ENCODE results near the gene ANTXR1.
"Not testable (repeated sequence)": the region's sequence is repeated elsewhere in the genome, so short reads cannot be mapped to it uniquely, and the experiment has no call there.

Gene ANTXR1

GRCh38 chr2:69255760-69256159, 242.8 kb downstream of the ANTXR1 start:
- Histone ChIP-seq H3K9ac (ENCODE audit: low read depth, low read length) (peak overlapping the region; percentile 36), H3K4me2 (ENCODE audit: low read length) (no peak overlapping the region), H3K4me3 (ENCODE audit: low read length) (no peak overlapping the region), H3K27me3 (ENCODE audit: control insufficient read depth, insufficient read depth, low read length) (no peaks in the 10 kb centered on the region), H3K9me3 (replicated peaks; ENCODE audit: low read length) (peaks cover 11% of the 10 kb centered on the region), H3K4me1 (ENCODE audit: control insufficient read depth, insufficient read depth, low read length) (peaks cover 52% of the 10 kb centered on the region), H3K36me3 (ENCODE audit: insufficient read depth, low read length) (peaks cover 3% of the 10 kb centered on the region)

- H3K9ac ChIP-seq (ENCODE audit: low read depth, low read length) = not testable (repeated sequence)
- H3K9me3 ChIP-seq (replicated peaks; ENCODE audit: low read length) = peaks cover 11% of the 10 kb centered on the region
Measured at GRCh38 chr2:69259994-69260591, 247.1 kb downstream of the ANTXR1 start.

DNA sequence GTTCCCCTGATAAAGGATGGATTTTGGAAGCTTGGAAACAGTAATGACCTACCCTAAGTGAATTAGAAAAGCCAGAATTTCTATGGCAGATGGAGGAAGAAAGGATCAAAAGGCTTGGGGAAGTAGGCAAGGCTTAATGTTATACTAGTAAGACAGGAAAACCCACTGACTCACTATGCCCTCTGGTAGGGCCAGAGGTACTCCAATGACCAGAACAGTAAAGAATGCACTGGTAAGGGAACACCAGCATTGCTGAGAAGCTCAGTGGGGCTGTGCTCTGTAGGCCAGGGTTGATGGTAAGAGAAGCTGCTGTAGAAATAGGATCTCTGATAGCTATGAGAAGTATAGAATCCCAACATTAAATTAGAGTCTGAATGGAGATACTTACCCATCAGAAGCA, 247.7 kb downstream of the ANTXR1 start:
- Histone ChIP-seq H3K36me3 (ENCODE audit: insufficient read depth, low read length) (no peaks in the 10 kb centered on the region), H3K9ac (ENCODE audit: low read depth, low read length) (no peak overlapping the region), H3K9me3 (replicated peaks; ENCODE audit: low read length) (peaks cover 11% of the 10 kb centered on the region), H3K4me3 (ENCODE audit: low read length) (no peak overlapping the region), H3K4me2 (ENCODE audit: low read length) (no peak overlapping the region), H3K27me3 (ENCODE audit: control insufficient read depth, insufficient read depth, low read length) (no peaks in the 10 kb centered on the region), H3K4me1 (ENCODE audit: control insufficient read depth, insufficient read depth, low read length) (peaks cover 14% of the 10 kb centered on the region)

More at GRCh38 chr2:69259994-69260591, 247.1 kb downstream of the ANTXR1 start:
- not testable (repeated sequence) for H3K4me2 ChIP-seq (ENCODE audit: low read length); H3K4me3 ChIP-seq (ENCODE audit: low read length); H3K36me3 ChIP-seq (ENCODE audit: insufficient read depth, low read length); H3K27me3 ChIP-seq (ENCODE audit: control insufficient read depth, insufficient read depth, low read length)
- peaks cover 16% of the 10 kb centered on the region for H3K4me1 ChIP-seq (ENCODE audit: control insufficient read depth, insufficient read depth, low read length)

GRCh38 chr2:69269330-69269729, 256.4 kb downstream of the ANTXR1 start:
- H3K4me2 ChIP-seq (ENCODE audit: low read length) = no peak overlapping the region
- H3K4me1 ChIP-seq (ENCODE audit: control insufficient read depth, insufficient read depth, low read length) = peaks cover 17% of the 10 kb centered on the region
- no peaks in the 10 kb centered on the region for H3K36me3 ChIP-seq (ENCODE audit: insufficient read depth, low read length)
- no peaks in the 10 kb centered on the region for H3K9me3 ChIP-seq (replicated peaks; ENCODE audit: low read length)
- no peaks in the 10 kb centered on the region for H3K27me3 ChIP-seq (ENCODE audit: control insufficient read depth, insufficient read depth, low read length)
- no peak overlapping the region for H3K4me3 ChIP-seq (ENCODE audit: low read length)
- no peak overlapping the region for H3K9ac ChIP-seq (ENCODE audit: low read depth, low read length)

GRCh38 chr2:69271831-69272257, 258.9 kb downstream of the ANTXR1 start:
- H3K9ac ChIP-seq (ENCODE audit: low read depth, low read length) = no peak overlapping the region
- peaks cover 21% of the 10 kb centered on the region for H3K4me1 ChIP-seq (ENCODE audit: control insufficient read depth, insufficient read depth, low read length)
- no peaks in the 10 kb centered on the region for H3K27me3 ChIP-seq (ENCODE audit: control insufficient read depth, insufficient read depth, low read length)
- no peaks in the 10 kb centered on the region for H3K36me3 ChIP-seq (ENCODE audit: insufficient read depth, low read length)
- no peak overlapping the region for H3K4me3 ChIP-seq (ENCODE audit: low read length)
- H3K9me3 ChIP-seq (replicated peaks; ENCODE audit: low read length) = no peaks in the 10 kb centered on the region
- H3K4me2 ChIP-seq (ENCODE audit: low read length) = no peak overlapping the region

DNA sequence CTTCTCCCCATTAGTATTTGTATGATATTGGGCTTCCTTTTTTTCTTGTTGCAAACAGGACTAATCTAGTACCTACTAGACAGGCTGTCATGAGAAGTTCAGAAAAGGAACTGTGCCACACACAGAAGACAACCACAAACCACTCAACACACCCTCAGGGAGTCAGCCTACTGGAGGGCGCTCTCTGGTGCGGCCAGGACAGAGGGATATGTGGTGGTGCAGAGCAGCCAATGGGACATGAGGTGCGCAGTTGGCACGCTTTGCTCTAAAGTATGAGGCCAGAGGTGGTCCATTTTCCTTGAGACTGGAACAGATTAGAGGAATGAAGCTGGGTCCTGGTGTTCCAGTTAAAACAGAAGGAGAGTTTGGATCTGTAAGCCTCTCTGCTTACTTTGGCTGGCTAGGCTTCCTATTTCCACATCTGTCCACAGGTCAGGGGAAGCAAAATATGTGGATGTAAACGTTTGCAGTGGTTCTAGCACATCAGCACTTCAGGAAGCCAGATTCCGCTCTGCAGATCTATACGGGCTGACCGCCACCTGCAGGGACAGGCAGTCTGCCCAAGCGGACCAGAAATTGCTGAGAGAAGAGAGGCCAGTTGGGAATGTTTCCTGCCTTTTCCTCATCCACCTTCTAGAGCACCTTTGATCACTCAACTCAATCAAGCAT, 260.0 kb downstream of the ANTXR1 start:
- Histone ChIP-seq H3K27me3 (ENCODE audit: control insufficient read depth, insufficient read depth, low read length) (no peaks in the 10 kb centered on the region), H3K4me2 (ENCODE audit: low read length) (no peak overlapping the region)

DNA sequence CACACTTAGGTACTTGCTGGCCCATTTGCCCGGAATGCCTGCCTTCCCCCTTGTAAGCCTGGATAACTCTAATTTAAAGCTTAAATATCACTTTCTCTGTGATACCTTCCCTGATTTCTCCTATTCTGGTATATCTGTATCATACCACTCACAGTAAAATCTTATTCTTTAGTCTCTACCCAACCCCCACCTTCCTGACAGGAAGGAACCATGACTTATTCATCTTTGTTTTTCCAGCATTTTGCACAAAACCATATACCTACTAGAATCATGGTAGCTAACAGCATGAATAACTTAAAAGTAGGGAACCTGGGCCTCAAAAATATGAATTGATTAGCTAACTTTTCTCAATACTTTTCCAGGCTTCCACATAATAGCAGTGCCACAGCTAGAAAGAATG, 262.5 kb downstream of the ANTXR1 start:
- no peaks in the 10 kb centered on the region for H3K9me3 ChIP-seq (replicated peaks; ENCODE audit: low read length)
- peaks cover 25% of the 10 kb centered on the region for H3K4me1 ChIP-seq (ENCODE audit: control insufficient read depth, insufficient read depth, low read length)
- no peak overlapping the region for H3K9ac ChIP-seq (ENCODE audit: low read depth, low read length)
- H3K4me2 ChIP-seq (ENCODE audit: low read length) = no peak overlapping the region
- no peaks in the 10 kb centered on the region for H3K27me3 ChIP-seq (ENCODE audit: control insufficient read depth, insufficient read depth, low read length)
- H3K36me3 ChIP-seq (ENCODE audit: insufficient read depth, low read length) = no peaks in the 10 kb centered on the region
- no peak overlapping the region for H3K4me3 ChIP-seq (ENCODE audit: low read length)

More for the DNA sequence above, 260.0 kb downstream of the ANTXR1 start:
- no peaks in the 10 kb centered on the region for H3K36me3 ChIP-seq (ENCODE audit: insufficient read depth, low read length)
- H3K4me1 ChIP-seq (ENCODE audit: control insufficient read depth, insufficient read depth, low read length) = peaks cover 21% of the 10 kb centered on the region
- H3K9ac ChIP-seq (ENCODE audit: low read depth, low read length) = no peak overlapping the region
- H3K9me3 ChIP-seq (replicated peaks; ENCODE audit: low read length) = no peaks in the 10 kb centered on the region
- no peak overlapping the region for H3K4me3 ChIP-seq (ENCODE audit: low read length)

GRCh38 chr2:69278366-69278765, 265.4 kb downstream of the ANTXR1 start:
- Histone ChIP-seq H3K4me2 (ENCODE audit: low read length) (no peak overlapping the region), H3K4me1 (ENCODE audit: control insufficient read depth, insufficient read depth, low read length) (peaks cover 8% of the 10 kb centered on the region), H3K9me3 (replicated peaks; ENCODE audit: low read length) (no peaks in the 10 kb centered on the region), H3K9ac (ENCODE audit: low read depth, low read length) (no peak overlapping the region), H3K27me3 (ENCODE audit: control insufficient read depth, insufficient read depth, low read length) (no peaks in the 10 kb centered on the region), H3K4me3 (ENCODE audit: low read length) (no peak overlapping the region), H3K36me3 (ENCODE audit: insufficient read depth, low read length) (no peaks in the 10 kb centered on the region)

- Histone ChIP-seq H3K4me3 (ENCODE audit: low read length) (no peak overlapping the region), H3K9me3 (replicated peaks; ENCODE audit: low read length) (no peaks in the 10 kb centered on the region), H3K27me3 (ENCODE audit: control insufficient read depth, insufficient read depth, low read length) (no peaks in the 10 kb centered on the region), H3K4me2 (ENCODE audit: low read length) (no peak overlapping the region), H3K9ac (ENCODE audit: low read depth, low read length) (no peak overlapping the region), H3K36me3 (ENCODE audit: insufficient read depth, low read length) (no peaks in the 10 kb centered on the region), H3K4me1 (ENCODE audit: control insufficient read depth, insufficient read depth, low read length) (peaks cover 8% of the 10 kb centered on the region)
Measured at GRCh38 chr2:69279211-69279610, 266.2 kb downstream of the ANTXR1 start.

GRCh38 chr2:69279931-69280681, 267.1 kb downstream of the ANTXR1 start:
- Histone ChIP-seq H3K27me3 (ENCODE audit: control insufficient read depth, insufficient read depth, low read length) (no peaks in the 10 kb centered on the region), H3K4me1 (ENCODE audit: control insufficient read depth, insufficient read depth, low read length) (peaks cover 8% of the 10 kb centered on the region), H3K9ac (ENCODE audit: low read depth, low read length) (no peak overlapping the region), H3K4me3 (ENCODE audit: low read length) (no peak overlapping the region), H3K36me3 (ENCODE audit: insufficient read depth, low read length) (no peaks in the 10 kb centered on the region), H3K4me2 (ENCODE audit: low read length) (no peak overlapping the region), H3K9me3 (replicated peaks; ENCODE audit: low read length) (no peaks in the 10 kb centered on the region)

- H3K4me3 ChIP-seq (ENCODE audit: low read length) = no peak overlapping the region
- H3K4me1 ChIP-seq (ENCODE audit: control insufficient read depth, insufficient read depth, low read length) = peaks cover 3% of the 10 kb centered on the region
- no peak overlapping the region for H3K4me2 ChIP-seq (ENCODE audit: low read length)
- H3K9ac ChIP-seq (ENCODE audit: low read depth, low read length) = no peak overlapping the region
- H3K27me3 ChIP-seq (ENCODE audit: control insufficient read depth, insufficient read depth, low read length) = no peaks in the 10 kb centered on the region
- H3K9me3 ChIP-seq (replicated peaks; ENCODE audit: low read length) = no peaks in the 10 kb centered on the region
- H3K36me3 ChIP-seq (ENCODE audit: insufficient read depth, low read length) = no peaks in the 10 kb centered on the region
Measured at GRCh38 chr2:69280796-69281412, 267.9 kb downstream of the ANTXR1 start.

Measured in skeletal muscle satellite cell (primary cell).